ENCODE data around the gene NCOA7.

- TF ChIP-seq TAF1 (IDR thresholded peaks at IDR 0.05; ENCODE audit: borderline replicate concordance, low read depth, low read length) (no peak), POLR2AphosphoS5 (IDR thresholded peaks at IDR 0.05; ENCODE audit: low read depth, low read length) (no peak)
These were observed 177.7 kb downstream of the NCOA7 start for GRCh38 chr6:125968493-125968892.

All from GM12892 (cell line).